Left forelimb (tissue), 1 donor: ENCODE measurements around the gene LGI2.

Experiments used
- DNase-seq: peaks from one replicate; pipeline ENCODE4 v3.0.0-alpha.2; 2018; ENCODE audit warnings: low spot score

LGI2 gene

DNA sequence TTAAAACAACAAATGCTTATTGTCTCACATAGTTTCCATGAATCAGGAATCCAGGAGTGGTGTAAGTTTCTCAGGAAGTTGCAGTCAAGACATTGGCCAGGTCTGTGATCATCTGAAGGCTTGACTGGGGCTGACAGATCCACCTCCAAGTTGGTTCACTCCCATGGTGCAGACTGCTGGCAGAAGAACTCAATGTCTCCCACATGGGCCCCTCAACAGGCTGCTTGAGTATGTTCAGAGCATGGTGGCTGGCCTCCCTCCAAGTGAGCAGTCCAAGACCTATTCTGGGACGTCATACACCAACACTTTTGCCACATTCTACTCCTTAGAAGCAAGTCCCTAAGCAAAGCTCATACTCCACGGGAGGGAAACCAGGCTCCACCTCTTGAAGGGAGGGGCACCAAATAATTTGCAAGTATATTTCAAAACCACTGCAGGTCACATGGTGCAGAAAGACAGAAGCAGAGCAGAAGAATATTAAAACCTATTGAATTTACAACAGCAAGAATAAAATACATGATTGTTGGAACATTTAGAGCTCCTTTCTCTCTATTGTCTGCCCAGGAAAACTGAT lies 35.3 kb downstream of the LGI2 start:
- DNase-seq, result no peak

DNA sequence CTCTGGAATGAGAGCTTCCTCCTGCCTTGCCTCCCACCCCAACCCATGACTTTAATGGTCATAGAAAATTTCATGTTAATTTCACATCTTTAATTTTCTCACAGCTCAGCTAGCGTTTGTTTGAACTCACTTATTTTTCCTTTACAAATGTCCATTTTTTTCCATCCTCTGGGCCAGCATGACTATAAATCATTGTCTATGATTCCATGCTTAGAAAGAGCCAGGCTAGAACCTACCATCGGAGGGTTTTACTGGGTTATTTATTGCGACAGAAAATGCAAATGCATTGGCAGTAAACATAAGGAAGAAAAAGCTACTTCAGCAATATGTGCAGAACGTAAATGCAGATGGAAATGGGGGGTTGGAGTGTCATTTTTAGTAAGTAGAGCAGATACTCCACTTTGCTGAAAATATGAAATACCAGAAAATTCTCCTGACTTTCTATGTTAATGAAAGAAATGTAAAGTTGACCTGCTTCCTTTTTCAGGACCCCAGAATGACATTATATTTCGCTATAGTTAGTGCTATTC lies 37.1 kb downstream of the LGI2 start:
- DNase-seq, result no peak

DNA sequence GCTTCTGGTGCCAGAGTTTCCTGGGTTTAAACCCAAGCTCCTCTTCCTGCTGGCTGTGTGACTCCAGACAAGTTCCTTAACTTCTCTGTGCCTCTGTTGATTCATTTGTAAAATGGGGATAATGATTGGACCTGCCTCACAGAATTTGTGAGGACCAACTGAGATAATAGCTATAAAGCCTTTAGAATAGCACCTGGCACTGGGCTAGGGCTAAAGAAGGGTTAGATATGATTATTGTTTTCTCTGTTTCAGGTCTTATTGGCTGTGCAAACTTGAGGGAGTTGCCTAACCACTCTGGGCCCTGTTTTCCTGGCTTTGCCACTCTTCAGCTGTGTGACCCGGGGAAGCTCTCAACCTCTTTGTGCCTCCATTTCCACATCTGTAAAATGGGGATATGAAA lies 37.8 kb downstream of the LGI2 start:
- DNase-seq, result no peak

DNA sequence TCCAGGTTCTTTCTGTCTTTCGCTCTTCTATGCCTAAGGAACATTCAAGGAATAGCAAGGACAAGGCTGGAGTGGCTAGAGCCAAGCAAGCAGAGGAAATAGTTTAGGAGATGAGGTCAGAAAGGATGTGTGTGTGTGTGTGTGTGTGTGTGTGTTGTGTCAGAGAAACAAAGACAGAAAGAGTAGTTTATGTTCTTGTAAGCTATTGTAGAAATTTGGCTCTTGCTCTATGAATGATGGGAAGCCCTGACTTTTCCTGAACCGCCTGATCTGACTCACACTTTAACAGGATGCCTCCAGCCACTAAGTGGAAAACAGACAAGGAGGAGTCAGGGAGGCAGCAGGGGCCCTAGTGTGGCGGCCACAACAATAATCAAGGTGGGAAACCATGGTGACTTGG lies 39.7 kb downstream of the LGI2 start:
- no peak for DNase-seq

DNA sequence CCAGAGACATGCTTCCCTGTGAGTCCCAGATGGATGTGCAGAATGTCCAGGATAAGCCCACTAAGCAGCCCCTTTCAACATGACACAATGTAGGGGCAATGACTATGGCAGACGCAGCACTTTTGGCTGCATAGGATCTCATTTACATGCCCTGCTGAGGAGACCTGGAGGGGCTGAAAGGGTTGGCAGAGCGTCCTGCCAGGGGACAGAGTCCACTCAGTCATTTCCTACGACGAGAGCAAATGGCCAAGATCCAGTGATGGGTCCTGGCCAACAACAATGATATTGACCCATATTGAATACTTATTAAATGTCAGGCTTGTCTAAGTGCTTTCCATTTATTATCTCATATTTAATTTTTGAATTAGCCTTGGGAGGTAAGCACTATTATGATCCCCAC lies 41.4 kb downstream of the LGI2 start:
- no peak for DNase-seq

DNA sequence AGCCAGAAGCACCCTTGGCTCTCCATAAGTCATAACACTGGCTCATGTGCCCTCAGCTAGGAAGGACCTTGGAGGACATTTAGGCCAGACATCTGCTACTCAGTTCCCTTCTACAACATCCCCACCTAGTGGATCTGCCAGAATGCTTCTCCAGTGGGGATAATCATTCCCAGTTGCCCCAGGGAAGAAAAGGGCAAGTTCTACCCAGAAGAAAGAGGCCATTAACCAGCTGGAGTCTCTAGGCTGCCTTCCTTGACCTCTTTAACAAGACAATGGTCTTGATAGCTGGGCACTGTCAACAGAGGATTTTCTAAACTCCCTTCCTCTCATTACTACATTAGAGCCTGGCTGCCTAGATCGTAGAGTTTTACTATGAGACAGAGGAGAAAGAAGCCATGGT lies 42.0 kb downstream of the LGI2 start:
- no peak for DNase-seq

DNA sequence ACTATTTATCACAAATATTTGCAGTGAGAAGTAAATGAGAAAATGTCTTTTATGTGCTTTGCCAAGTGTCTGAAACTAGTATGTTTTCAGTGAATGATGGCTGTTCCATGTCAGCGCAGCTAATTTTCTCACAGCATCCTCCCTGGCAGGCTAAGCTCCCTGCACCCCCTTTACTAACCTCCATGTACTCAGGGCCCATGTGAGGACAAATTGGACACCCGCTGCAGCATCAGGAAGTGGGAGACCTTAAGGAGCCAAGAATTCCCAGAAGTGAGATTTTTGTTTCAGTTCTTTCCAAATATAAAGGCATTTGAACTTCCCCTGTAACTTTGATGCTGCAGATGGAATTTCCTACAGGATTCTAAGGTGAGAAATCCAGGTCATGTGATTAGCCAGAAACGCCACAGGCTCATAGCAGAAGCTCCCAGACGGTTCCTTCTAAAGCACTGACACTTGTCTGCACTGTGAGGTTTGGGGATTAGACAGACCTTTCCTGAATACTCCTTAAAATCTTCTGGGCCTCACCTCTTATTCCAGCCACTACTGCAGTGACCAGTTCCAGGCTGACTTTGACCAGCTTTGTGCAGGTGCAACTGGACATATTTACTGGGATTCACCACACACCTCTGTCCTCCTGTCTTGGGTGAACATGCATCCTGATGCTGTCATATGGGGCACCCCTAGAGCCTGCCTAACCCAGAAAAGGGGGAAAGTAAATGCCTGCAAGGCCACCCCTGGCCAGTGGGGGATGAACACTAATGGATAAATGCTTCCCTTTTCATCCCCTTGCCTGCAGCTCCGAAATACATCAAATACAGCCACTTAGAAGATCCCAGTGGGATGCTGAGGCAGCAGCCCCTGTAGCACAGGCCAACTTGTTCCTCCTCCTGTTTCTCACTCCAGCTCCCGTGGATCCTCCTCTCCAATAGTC lies 45.9 kb downstream of the LGI2 start:
- DNase-seq, result peak; percentile 46

DNA sequence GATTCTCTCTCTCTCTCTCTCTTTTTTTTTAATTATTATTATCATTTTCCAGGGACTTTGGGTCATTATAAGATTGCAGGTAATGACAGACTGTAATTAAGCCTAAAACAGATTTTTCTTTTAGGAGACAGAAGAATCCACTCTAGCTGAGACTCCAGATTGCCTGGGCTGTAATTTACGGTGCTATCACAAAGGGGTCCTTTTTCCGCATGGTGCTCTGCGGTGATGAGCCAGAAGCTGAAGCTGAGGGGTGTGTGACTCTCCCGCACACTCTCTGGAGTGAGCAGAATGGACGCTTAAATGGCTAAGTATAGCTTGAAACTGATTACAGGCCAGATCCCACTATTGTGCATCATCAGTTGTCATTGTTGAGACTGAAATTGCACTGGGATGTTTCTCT lies 50.0 kb downstream of the LGI2 start:
- DNase-seq, result no peak

DNA sequence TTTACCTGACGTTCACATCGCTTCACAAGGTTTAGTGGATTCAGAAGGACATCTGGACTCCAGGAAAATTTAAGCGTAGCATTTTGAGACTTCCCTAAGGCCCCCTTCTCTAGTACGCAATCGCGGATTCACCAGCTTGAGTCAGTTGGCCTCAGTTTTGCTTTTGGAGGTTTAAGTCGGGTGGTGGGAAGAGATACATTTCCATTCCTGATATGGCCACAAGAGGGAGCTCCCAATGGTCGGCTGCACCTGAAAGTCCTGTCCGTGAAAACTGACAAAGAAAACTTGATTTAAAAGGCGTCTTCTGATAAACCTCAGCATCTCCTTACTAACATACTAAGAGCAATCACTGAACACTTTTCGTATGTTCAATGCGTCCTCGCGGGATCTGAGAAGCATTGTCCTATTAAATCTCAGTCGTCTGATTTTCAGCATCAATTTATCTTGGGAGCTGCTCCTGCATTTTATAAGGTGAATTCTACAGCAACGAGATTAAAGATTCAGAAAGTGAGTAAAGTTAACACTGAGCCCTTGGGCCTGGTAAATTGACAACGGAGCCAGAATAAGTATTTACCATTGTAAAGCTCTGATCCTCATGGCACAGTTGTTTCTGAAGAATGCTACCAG lies 50.6 kb downstream of the LGI2 start:
- no peak for DNase-seq

DNA sequence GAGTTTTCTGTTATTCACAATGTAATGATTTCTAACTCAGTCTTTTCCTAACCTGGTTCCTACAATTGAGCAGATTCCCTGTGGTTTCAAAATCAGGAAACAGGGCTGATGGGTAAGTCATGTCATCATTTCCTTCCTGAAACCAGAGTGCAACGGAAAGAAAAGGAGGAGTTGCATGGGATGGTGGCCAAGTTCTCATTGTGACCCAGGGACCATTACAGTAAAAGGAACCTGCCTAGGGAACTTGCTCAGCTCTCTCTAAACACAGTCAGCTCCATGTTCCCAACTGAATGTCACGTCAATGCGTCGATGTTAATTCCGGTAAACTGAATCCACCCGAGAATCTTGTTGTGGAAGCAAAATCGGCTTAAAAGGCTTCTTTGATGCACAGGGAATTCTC lies 51.2 kb downstream of the LGI2 start:
- no peak for DNase-seq

DNA sequence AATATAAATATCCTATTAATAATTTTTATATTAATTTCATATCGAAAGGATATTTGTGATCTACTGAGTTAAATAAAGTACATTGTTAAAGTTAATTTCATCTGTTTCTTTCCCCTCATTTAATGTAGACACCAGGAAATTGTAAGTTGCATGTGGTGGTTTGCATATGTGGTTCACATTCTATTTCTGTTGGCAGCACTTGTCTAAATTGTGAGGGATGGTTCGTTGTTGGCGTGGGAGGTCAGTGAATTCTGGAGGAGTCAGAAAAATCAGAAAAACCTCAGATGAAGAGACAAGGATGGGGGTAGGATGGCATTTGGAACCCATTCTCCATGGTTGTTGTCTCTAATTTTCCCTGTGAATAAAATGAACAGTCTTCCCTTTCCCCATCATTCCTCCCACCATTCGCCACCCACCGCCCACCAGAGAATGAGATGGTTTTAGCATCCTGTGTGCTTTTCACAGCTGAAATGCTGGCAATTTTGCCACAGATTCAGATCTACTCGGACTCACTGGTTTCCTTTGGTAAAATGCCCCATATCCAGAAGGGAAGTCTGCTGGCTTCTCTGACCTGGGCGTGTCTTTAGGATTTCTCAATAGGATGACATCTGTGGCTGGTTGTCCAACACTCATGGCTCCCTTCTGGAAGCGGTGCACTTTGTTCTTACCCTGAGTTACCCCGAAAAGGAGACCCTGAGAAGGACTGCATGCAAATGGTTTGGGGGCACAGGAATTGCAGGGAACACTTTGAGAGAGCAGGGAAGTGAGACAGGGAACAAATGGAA lies 52.3 kb downstream of the LGI2 start:
- no peak for DNase-seq

DNA sequence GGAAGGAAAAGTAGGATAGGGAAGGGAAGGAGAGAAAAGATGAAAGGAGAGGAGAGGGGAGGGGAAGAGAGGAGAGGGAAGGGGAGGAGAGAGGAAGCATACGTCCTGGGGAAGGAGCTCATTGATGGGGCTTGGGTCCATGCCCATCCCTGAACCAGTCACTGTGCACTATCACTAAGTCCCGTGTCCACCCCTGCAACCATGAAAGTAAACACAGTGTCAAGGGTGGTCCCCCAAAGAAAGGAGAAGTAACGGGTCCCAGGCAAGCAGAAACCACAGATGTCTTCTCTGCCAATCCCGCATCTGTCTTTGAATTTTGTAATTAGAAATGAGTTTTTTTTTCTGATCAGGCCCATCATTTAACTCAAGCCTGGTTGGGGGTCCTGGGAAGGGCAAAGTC lies 55.2 kb downstream of the LGI2 start:
- DNase-seq, result no peak

DNA sequence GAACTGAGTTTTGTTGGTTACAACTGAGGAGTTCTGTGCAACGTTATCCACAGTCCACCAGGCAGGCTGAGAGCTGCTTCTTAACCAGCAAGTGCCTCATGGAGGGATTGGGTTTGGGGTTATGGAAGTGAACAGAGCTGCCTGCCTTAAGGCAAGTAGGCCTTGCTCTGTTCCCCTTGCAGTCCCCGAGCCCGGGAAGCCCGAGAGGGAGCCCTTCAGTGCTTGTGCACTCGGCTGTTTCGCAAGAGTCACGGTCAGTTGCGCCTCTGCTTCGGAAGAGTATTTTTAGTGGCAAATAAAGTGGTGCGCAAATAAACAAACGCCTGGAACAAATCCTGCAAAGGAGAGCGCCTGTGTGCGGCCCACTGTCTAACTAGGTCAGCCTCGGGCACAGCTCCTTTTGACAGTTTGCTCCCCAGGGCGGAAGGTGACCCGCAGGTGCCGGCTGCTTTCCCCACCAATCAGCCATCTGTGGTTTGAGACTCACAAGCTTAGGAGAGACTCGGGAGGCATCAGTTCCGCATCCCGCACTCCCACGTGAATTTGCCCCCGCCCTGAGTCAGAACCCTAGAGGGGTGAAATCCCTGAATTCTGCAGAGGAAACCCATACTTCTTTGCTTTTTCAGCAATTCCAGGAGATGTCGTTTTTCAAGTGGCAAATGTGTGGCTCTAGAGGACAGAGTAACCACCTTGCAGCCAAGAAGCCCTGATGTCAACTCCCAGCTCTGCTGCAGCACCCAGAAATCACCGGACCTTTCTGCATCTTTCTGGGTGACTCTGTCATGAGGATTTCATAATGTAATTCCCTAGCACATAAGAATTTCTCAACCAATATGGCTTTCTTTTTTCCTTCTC lies 56.8 kb downstream of the LGI2 start:
- DNase-seq, result no peak

DNA sequence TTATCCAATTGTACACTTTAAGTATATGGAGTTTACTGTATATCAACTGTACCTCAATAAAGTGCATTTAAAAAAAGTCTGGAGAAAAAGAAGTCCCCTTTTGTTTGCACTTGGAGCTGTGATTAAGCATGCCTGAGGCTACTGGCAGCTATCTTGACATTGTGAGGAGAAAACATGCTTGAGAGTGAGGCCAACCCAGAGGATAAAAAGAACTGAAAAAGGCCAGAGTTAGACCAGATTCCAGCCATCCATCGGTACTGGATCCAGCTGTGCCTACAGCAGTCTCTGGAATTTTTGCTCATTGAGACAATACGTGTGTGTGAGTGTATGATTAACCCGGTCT lies 57.4 kb downstream of the LGI2 start:
- no peak for DNase-seq

DNA sequence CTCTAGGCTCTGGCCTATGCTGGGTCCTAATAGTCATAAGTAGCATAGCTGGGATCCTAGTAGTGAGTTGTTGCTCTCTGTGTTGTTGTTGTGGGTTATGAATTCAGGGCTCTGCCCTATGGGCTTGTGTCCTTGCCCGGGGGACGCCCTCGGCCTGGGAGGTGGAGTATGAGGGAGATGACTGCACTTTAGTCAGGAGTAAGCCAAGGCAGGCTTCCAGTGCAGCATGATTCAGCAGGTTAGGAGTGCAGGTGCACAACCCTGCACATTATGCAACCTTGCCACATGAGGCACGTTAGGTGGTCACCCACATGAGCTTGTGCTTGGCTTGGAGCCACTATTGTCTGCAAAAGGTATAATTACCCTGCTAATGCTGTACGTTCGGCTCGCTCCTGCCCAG lies 59.6 kb downstream of the LGI2 start:
- DNase-seq, result no peak

DNA sequence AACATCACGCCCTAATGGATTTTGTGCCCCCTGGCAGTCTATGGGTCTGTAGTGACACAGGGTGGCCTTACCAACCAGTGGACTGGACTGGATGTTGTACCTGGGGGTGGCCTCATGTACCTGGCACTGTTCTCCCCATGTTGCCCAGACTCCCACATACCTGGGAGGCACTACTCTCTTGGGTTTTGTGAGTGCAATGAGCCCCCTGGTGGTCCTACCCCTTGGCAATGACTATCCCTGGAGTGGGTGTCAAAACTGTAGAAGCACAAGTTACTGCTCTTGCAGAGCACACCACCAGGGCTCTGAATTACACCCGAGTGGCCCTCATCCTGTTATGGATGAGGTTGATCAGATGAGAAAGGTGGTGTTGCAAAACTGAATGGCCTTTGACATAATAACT lies 60.1 kb downstream of the LGI2 start:
- DNase-seq, result no peak

DNA sequence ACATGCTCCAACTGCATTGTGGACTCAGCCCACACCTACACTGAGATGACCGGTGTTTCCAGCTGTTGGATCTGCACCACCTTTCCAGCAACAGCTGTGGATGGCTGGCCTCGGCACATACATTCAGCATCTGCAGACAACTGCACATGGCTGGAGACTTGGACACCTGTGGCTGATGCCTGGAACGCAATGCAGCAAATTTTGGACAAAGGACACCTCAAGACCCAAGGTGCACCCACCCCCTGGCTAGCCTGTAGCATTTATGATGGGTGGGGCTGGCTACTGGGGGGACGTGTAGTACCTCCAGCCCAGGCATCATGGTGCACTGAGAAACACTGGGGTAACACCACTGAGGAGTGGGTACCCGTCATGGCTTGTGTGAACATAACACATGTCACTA lies 60.6 kb downstream of the LGI2 start:
- peak; percentile 20 for DNase-seq

DNA sequence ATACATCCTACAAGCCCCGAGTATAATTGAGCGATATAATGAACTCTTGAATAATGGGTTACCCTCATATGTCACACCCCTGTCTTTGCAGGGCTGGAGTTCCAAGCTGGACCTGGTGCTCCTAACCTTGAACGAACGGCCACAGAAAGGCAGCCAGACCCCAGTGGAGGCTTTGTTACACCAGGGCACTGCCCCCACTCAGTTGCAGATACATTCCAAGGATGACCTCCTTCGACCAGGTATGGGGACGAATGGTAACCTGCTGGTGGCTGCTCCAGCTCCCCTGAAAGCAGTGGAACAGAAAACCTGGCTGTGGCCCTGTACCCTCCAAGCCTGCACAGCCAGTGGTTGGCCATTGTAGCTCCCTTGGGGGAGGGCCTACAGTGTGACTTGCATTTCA lies 61.3 kb downstream of the LGI2 start:
- no peak for DNase-seq

DNA sequence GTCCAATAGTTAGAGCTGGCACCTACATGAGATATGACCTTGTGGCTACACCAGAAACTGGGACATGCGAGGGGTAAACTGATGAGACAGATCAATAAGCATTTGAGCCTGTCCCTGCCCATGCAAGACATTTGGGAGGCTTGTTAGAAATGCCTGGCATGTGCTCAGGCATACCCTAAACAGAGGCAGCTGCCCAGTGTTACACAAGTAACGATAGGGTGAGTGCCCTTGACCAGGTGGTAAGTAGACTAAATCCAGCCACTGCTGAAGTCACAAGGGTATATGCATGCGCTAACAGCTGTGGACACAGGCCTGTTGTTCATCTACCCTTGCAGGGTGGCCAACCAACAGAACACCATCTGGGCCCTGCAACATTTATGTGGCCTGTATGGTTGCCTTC lies 61.8 kb downstream of the LGI2 start:
- DNase-seq, result peak; percentile 46

DNA sequence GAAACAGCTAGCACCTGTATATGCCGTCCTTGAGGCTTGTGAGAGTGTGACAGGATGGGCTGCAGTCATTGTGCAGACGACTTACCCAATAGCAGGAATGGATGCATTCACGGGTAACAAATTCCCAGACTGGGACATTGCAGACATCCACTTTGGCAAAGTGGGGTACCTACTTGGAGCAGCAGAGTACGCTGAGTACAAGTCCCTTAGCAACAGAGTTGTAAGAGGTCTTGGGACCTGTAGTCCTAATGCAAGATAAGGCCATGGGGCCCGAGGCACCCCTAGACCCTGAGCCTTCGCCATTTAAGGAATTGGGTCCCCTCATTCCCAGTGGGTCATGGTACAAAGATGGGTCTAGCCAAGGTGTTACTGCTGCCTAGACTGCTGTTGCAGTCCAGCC lies 62.5 kb downstream of the LGI2 start:
- peak; percentile 53 for DNase-seq

DNA sequence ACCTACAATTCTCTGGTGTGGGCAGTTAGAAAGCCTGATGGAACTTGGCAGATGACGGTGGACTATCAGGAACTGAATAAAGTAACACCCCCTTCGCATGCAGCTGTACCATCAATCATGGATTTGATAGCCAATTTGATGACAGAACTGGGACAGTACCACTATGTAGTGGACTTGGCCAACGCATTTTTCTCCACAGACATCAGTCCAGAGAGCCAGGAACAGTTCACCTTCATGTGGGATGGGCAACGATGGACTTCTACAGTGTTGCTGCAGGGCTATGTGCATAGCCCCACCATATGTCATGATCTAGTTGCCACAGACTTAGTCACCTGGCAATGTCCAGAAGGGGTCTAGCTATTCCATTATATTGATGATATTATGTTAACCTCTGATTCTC lies 63.4 kb downstream of the LGI2 start:
- peak; percentile 25 for DNase-seq
